Common myeloid progenitor, CD34-positive (primary cell): Measurements from ENCODE around the gene SNTG2.

ENCODE experiments used
- CTCF ChIA-PET: fragments of 350-600 bp; sonication (Branson Sonifier 250); formaldehyde crosslinking; loops from one replicate; lab custom pipeline; 2021; ENCODE audit warnings: antibody characterized with exemption; lab: Charles Lee
- POLR2A ChIA-PET: fragments of 350-600 bp; sonication (Branson Sonifier 250); formaldehyde crosslinking; loops from one replicate; lab custom pipeline; 2021; ENCODE audit warnings: antibody characterized with exemption; lab: Charles Lee
- DNase-seq, 3 donors: peaks; one replicate each; pipeline versions ENCODE4 v3.0.0 to v3.0.0-alpha.2; 2013
- H3K27ac ChIP-seq, 2 experiments: 1 replicate in 1 of 2; 2 replicates in 1 of 2; pipeline ENCODE4 v1.7.0; 2013; ENCODE audit warnings: inconsistent platforms in 2 of 2, low read length in 2 of 2, mild to moderate bottlenecking in 2 of 2, low read depth in 1 of 2, moderate library complexity in 1 of 2; ENCODE audit not compliant: severe bottlenecking in 2 of 2, insufficient read depth in 1 of 2, poor library complexity in 1 of 2
- H3K27me3 ChIP-seq, 5 experiments: replicated peaks in 2 of 5; 1 replicate in 3 of 5; 2 replicates in 2 of 5; pipeline versions ENCODE4 v1.6.1 to v1.7.0; 2013; ENCODE audit warnings: low read length in 4 of 5, mild to moderate bottlenecking in 2 of 5, moderate library complexity in 2 of 5, inconsistent platforms in 1 of 5; ENCODE audit not compliant: insufficient read depth in 5 of 5, control insufficient read depth in 4 of 5
- H3K36me3 ChIP-seq, 4 experiments: 1 replicate in 2 of 4; 2 replicates in 2 of 4; pipeline versions ENCODE4 v1.6.1 to v1.7.0; 2013; ENCODE audit warnings: low read length in 3 of 4, control low read depth in 1 of 4, mild to moderate bottlenecking in 1 of 4; ENCODE audit not compliant: control insufficient read depth in 4 of 4, insufficient read depth in 4 of 4
- H3K4me1 ChIP-seq, 4 experiments: 1 replicate in 3 of 4; 2 replicates in 1 of 4; pipeline versions ENCODE4 v1.6.1 to v1.7.1; 2013; ENCODE audit warnings: low read length in 3 of 4, mild to moderate bottlenecking in 3 of 4, control low read depth in 1 of 4, inconsistent platforms in 1 of 4, moderate library complexity in 1 of 4; ENCODE audit not compliant: control insufficient read depth in 4 of 4, insufficient read depth in 4 of 4; ENCODE audit errors: control extremely low read depth in 1 of 4
- H3K4me3 ChIP-seq, 7 experiments: 1 replicate in 4 of 7; 2 replicates in 3 of 7; pipeline versions ENCODE4 v1.5.1 to v1.7.0; 2013; ENCODE audit warnings: mild to moderate bottlenecking in 7 of 7, low read length in 6 of 7, moderate library complexity in 6 of 7, inconsistent platforms in 2 of 7, low read depth in 2 of 7, control low read depth in 1 of 7; ENCODE audit not compliant: insufficient read depth in 4 of 7, control insufficient read depth in 1 of 7; ENCODE audit errors: extremely low read depth in 1 of 7
- H3K9me3 ChIP-seq, 5 experiments: 1 replicate in 4 of 5; 2 replicates in 1 of 5; pipeline versions ENCODE4 v1.6.1 to v1.7.1; 2013; ENCODE audit warnings: low read length in 4 of 5, mild to moderate bottlenecking in 2 of 5, inconsistent platforms in 1 of 5, low read depth in 1 of 5, moderate library complexity in 1 of 5; ENCODE audit not compliant: control insufficient read depth in 4 of 5, insufficient read depth in 2 of 5; ENCODE audit errors: control extremely low read depth in 1 of 5
- WGBS: methylation state at CpG from one replicate; pipeline ENCODE4 v1.1.5; 2013; ENCODE audit not compliant: insufficient coverage; 5-methylcytosine and 5-hydroxymethylcytosine counted together

Gene SNTG2

GRCh38 chr2:1187189-1187588 lies 236.5 kb downstream of the SNTG2 start:
- POLR2A ChIA-PET = no interaction called here
- WGBS = 93% methylated on average over 3 of the region's 3 CpGs
- CTCF ChIA-PET = no interaction called here

GRCh38 chr2:1192121-1192520 lies 241.5 kb downstream of the SNTG2 start:
- 93% methylated on average over 2 of the region's 5 CpGs for WGBS
- POLR2A ChIA-PET = no interaction called here
- CTCF ChIA-PET = no interaction called here

More at GRCh38 chr2:1187189-1187588, 236.5 kb downstream of the SNTG2 start:
- H3K4me1 ChIP-seq = no peaks in the 10 kb centered on the region
- H3K27me3 ChIP-seq = no peaks in the 10 kb centered on the region
- no peak for DNase-seq
- no peak overlapping the region for H3K4me3 ChIP-seq
- H3K36me3 ChIP-seq = no peaks in the 10 kb centered on the region
- H3K9me3 ChIP-seq = peaks cover 0 to 7% (median 1%) of the 10 kb centered on the region in 5 experiments
- no peak overlapping the region for H3K27ac ChIP-seq

GRCh38 chr2:1193801-1194200 lies 243.2 kb downstream of the SNTG2 start:
- H3K27ac ChIP-seq = no peak overlapping the region
- CTCF ChIA-PET = no interaction called here
- H3K36me3 ChIP-seq = no peaks in the 10 kb centered on the region
- DNase-seq = no peak
- no peaks in the 10 kb centered on the region for H3K4me1 ChIP-seq
- H3K4me3 ChIP-seq = no peak overlapping the region
- no peaks in the 10 kb centered on the region for H3K27me3 ChIP-seq
- H3K9me3 ChIP-seq = peaks cover 0 to 10% (median 4%) of the 10 kb centered on the region in 5 experiments
- POLR2A ChIA-PET = no interaction called here
- 100% methylated on average over 2 of the region's 2 CpGs for WGBS

More at GRCh38 chr2:1192121-1192520, 241.5 kb downstream of the SNTG2 start:
- Histone ChIP-seq H3K9me3 (peaks cover 0 to 6% (median 0%) of the 10 kb centered on the region in 5 experiments), H3K27me3 (no peaks in the 10 kb centered on the region), H3K4me1 (no peaks in the 10 kb centered on the region), H3K27ac (no peak overlapping the region), H3K4me3 (no peak overlapping the region), H3K36me3 (no peaks in the 10 kb centered on the region)
- no peak for DNase-seq

- peaks cover 0 to 4% (median 0%) of the 10 kb centered on the region in 5 experiments for H3K9me3 ChIP-seq
- DNase-seq = no peak
- no peak overlapping the region for H3K4me3 ChIP-seq
- H3K36me3 ChIP-seq = no peaks in the 10 kb centered on the region
- 93% methylated on average over 2 of the region's 6 CpGs for WGBS
- no peaks in the 10 kb centered on the region for H3K27me3 ChIP-seq
- POLR2A ChIA-PET = no interaction called here
- no peaks in the 10 kb centered on the region for H3K4me1 ChIP-seq
- no peak overlapping the region for H3K27ac ChIP-seq
- CTCF ChIA-PET = no interaction called here
Observed at GRCh38 chr2:1203772-1204171, 253.1 kb downstream of the SNTG2 start.

- 95% methylated on average over 3 of the region's 3 CpGs for WGBS
- H3K36me3 ChIP-seq = no peaks in the 10 kb centered on the region
- no peaks in the 10 kb centered on the region for H3K9me3 ChIP-seq
- ChIA-PET POLR2A (no interaction called here), CTCF (no interaction called here)
- no peaks in the 10 kb centered on the region for H3K4me1 ChIP-seq
- H3K4me3 ChIP-seq = no peak overlapping the region
- DNase-seq = no peak
- no peaks in the 10 kb centered on the region for H3K27me3 ChIP-seq
- H3K27ac ChIP-seq = no peak overlapping the region
Observed at GRCh38 chr2:1205853-1206252, 255.2 kb downstream of the SNTG2 start.

GRCh38 chr2:1207962-1208510 lies 257.4 kb downstream of the SNTG2 start:
- Histone ChIP-seq H3K4me1 (no peaks in the 10 kb centered on the region), H3K27me3 (no peaks in the 10 kb centered on the region), H3K4me3 (no peak overlapping the region), H3K27ac (no peak overlapping the region), H3K36me3 (no peaks in the 10 kb centered on the region), H3K9me3 (no peaks in the 10 kb centered on the region)
- CTCF ChIA-PET = no interaction called here
- POLR2A ChIA-PET = no interaction called here
- 91% methylated on average over 15 of the region's 20 CpGs for WGBS
- no peak for DNase-seq

GRCh38 chr2:1208522-1208921 lies 257.9 kb downstream of the SNTG2 start:
- H3K4me3 ChIP-seq = no peak overlapping the region
- H3K9me3 ChIP-seq = peaks cover 0 to 3% (median 0%) of the 10 kb centered on the region in 5 experiments
- H3K27me3 ChIP-seq = no peaks in the 10 kb centered on the region
- no peak for DNase-seq
- H3K36me3 ChIP-seq = no peaks in the 10 kb centered on the region
- H3K4me1 ChIP-seq = no peaks in the 10 kb centered on the region
- WGBS = 95% methylated on average over 16 of the region's 18 CpGs
- CTCF ChIA-PET = no interaction called here
- POLR2A ChIA-PET = no interaction called here
- no peak overlapping the region for H3K27ac ChIP-seq
